ENCODE results near the gene CEP112. TPM values are rescaled to one million over a fixed set of nuclear protein-coding genes. Genes with fewer than 3 reads are reported as not detected.

The CEP112 gene
- polyA plus RNA-seq, 1 donor (not counting 4 experiments of a cell fraction or from before 2014, with no cell fraction given), result 2.6 TPM

DNA sequence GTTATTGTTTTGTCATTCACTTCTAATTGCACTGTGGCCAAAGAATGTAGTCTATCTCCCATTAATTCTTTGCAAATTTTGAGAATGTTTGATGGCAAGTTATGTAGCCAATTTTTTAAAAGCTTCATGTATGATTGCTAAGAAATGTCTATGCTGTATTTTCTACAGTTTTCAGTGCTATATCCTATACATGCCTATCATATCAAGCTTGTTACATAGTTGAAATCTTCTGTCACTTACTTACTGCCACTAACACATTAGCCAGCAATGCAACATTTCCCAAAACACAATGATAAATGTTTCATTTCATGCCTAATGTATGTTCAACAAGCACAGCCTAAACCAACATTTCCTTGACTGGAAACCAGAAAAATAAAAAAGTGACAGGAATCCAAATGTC, 338.1 kb downstream of the CEP112 start:
- dilution Hi-C loops (cut with MboI; ENCODE audit: extremely low pct_ligation_motif_present, low sequenced_read_pairs), result no loop called here
- no peak overlapping the region for H3K4me3 ChIP-seq (ENCODE audit: control insufficient read depth in 2 of 3, extremely low read depth in 1 of 3, insufficient read depth in 2 of 3, low read depth in 1 of 3, low read length in 3 of 3)
- H3K27me3 ChIP-seq (ENCODE audit: control insufficient read depth, extremely low read depth, insufficient read depth, low read length), result no peaks in the 10 kb centered on the region
- no peaks in the 10 kb centered on the region for H3K9me1 ChIP-seq (ENCODE audit: control insufficient read depth, extremely low read depth, insufficient read depth, low read length)
- TF ChIP-seq EZH2 (IDR thresholded peaks at IDR 0.05; ENCODE audit: low read length) (no peak), CTCF (optimal IDR thresholded peaks at IDR 0.05 in 1 of 3, IDR thresholded peaks at IDR 0.05 in 1 of 3, conservative IDR thresholded peaks at IDR 0.05 in 1 of 3; ENCODE audit: extremely low read depth in 1 of 3, insufficient read depth in 2 of 3, low read length in 3 of 3) (no peak)
- H3K36me3 ChIP-seq (ENCODE audit: control insufficient read depth in 2 of 2, extremely low read depth in 1 of 2, insufficient read depth in 2 of 2, low read length in 2 of 2), result no peaks in the 10 kb centered on the region
- H3K9ac ChIP-seq (ENCODE audit: control insufficient read depth, extremely low read depth, insufficient read depth, low read length), result no peak overlapping the region
- H3K9me3 ChIP-seq (ENCODE audit: control insufficient read depth, low read depth, low read length), result no peaks in the 10 kb centered on the region
- H3K79me2 ChIP-seq (ENCODE audit: control insufficient read depth, insufficient read depth, low read length), result no peaks in the 10 kb centered on the region
- peaks cover 23% of the 10 kb centered on the region for H3K4me1 ChIP-seq (ENCODE audit: control insufficient read depth, extremely low read depth, insufficient read depth, low read length)
- DNase-seq (ENCODE audit: low read depth, low spot score) (no peak), FAIRE-seq (no peak)
- H4K20me1 ChIP-seq (ENCODE audit: control insufficient read depth, extremely low read depth, insufficient read depth, low read length), result no peaks in the 10 kb centered on the region
- no peak overlapping the region for H3K27ac ChIP-seq (ENCODE audit: control insufficient read depth, insufficient read depth, low read length)
- no peak overlapping the region for H3K4me2 ChIP-seq (ENCODE audit: control insufficient read depth, extremely low read depth, insufficient read depth, low read depth, low read length)
- no peak overlapping the region for H2AFZ ChIP-seq (ENCODE audit: control insufficient read depth, low read length)

- no peak for FAIRE-seq
- Histone ChIP-seq H3K27ac (ENCODE audit: control insufficient read depth, insufficient read depth, low read length) (no peak overlapping the region), H3K4me2 (ENCODE audit: control insufficient read depth, extremely low read depth, insufficient read depth, low read depth, low read length) (no peak overlapping the region), H2AFZ (ENCODE audit: control insufficient read depth, low read length) (no peak overlapping the region), H3K27me3 (ENCODE audit: control insufficient read depth, extremely low read depth, insufficient read depth, low read length) (no peaks in the 10 kb centered on the region), H3K9me3 (ENCODE audit: control insufficient read depth, low read depth, low read length) (no peaks in the 10 kb centered on the region), H4K20me1 (ENCODE audit: control insufficient read depth, extremely low read depth, insufficient read depth, low read length) (no peaks in the 10 kb centered on the region), H3K9ac (ENCODE audit: control insufficient read depth, extremely low read depth, insufficient read depth, low read length) (no peak overlapping the region), H3K9me1 (ENCODE audit: control insufficient read depth, extremely low read depth, insufficient read depth, low read length) (no peaks in the 10 kb centered on the region), H3K79me2 (ENCODE audit: control insufficient read depth, insufficient read depth, low read length) (no peaks in the 10 kb centered on the region), H3K36me3 (ENCODE audit: control insufficient read depth in 2 of 2, extremely low read depth in 1 of 2, insufficient read depth in 2 of 2, low read length in 2 of 2) (no peaks in the 10 kb centered on the region), H3K4me3 (ENCODE audit: control insufficient read depth in 2 of 3, extremely low read depth in 1 of 3, insufficient read depth in 2 of 3, low read depth in 1 of 3, low read length in 3 of 3) (no peak overlapping the region), H3K4me1 (ENCODE audit: control insufficient read depth, extremely low read depth, insufficient read depth, low read length) (peaks cover 23% of the 10 kb centered on the region)
- no peak for DNase-seq (ENCODE audit: low read depth, low spot score)
- dilution Hi-C loops (cut with MboI; ENCODE audit: extremely low pct_ligation_motif_present, low sequenced_read_pairs), result no loop called here
- TF ChIP-seq EZH2 (IDR thresholded peaks at IDR 0.05; ENCODE audit: low read length) (no peak), CTCF (optimal IDR thresholded peaks at IDR 0.05 in 1 of 3, IDR thresholded peaks at IDR 0.05 in 1 of 3, conservative IDR thresholded peaks at IDR 0.05 in 1 of 3; ENCODE audit: extremely low read depth in 1 of 3, insufficient read depth in 2 of 3, low read length in 3 of 3) (no peak)
Measured at GRCh38 chr17:65852911-65853310, 339.0 kb downstream of the CEP112 start.

Measured in keratinocyte (primary cell).